GM18870 (cell line): ENCODE results near the gene TCIRG1.
"Not testable (repeated sequence)": the region's sequence is repeated elsewhere in the genome, so short reads cannot be mapped to it uniquely, and the experiment has no call there.

Experiments used
- ATAC-seq: cut with Tn5 transposase; IDR thresholded peaks from one replicate; pipeline ENCODE4 v1.9.1; 2021; ENCODE audit warnings: moderate library complexity; ENCODE audit not compliant: unreplicated experiment

TCIRG1 gene

GRCh38 chr11:68038718-68039525 is at the start of gene TCIRG1:
Gene TCIRG1, plus strand, starts transcription at chr11:68039025. Its CDS starts 2,247 bp downstream, at chr11:68041272.
- no peak for ATAC-seq

GRCh38 chr11:67990546-67991346 is 48.1 kb upstream of the TCIRG1 start:
- ATAC-seq = not testable (repeated sequence)

- ATAC-seq = not testable (repeated sequence)
Measured at GRCh38 chr11:67991347-67992121, 47.3 kb upstream of the TCIRG1 start.

- ATAC-seq = not testable (repeated sequence)
Measured at GRCh38 chr11:67993821-67994220, 45.0 kb upstream of the TCIRG1 start.

- ATAC-seq = not testable (repeated sequence)
Measured at GRCh38 chr11:67994387-67994786, 44.4 kb upstream of the TCIRG1 start.

- ATAC-seq = not testable (repeated sequence)
Measured at GRCh38 chr11:67995129-67995528, 43.7 kb upstream of the TCIRG1 start.

- ATAC-seq = not testable (repeated sequence)
Measured at GRCh38 chr11:67995579-67995978, 43.2 kb upstream of the TCIRG1 start.

GRCh38 chr11:67996051-67996450 is 42.8 kb upstream of the TCIRG1 start:
- no peak for ATAC-seq

GRCh38 chr11:67996622-67997474 is 42.0 kb upstream of the TCIRG1 start:
- ATAC-seq = no peak

- ATAC-seq = no peak
Measured at GRCh38 chr11:67997475-67997921, 41.3 kb upstream of the TCIRG1 start.

GRCh38 chr11:67998150-67999045 is 40.4 kb upstream of the TCIRG1 start:
- no peak for ATAC-seq

- ATAC-seq = no peak
Measured at GRCh38 chr11:67999201-67999629, 39.6 kb upstream of the TCIRG1 start.

GRCh38 chr11:67999704-68000103 is 39.1 kb upstream of the TCIRG1 start:
- no peak for ATAC-seq

- ATAC-seq = no peak
Measured at GRCh38 chr11:68002575-68002937, 36.3 kb upstream of the TCIRG1 start.

GRCh38 chr11:68002938-68003845 is 35.6 kb upstream of the TCIRG1 start:
- ATAC-seq = no peak

GRCh38 chr11:68003846-68004550 is 34.8 kb upstream of the TCIRG1 start, which contains the start of gene UNC93B1:
Gene UNC93B1, minus strand, starts transcription at chr11:68004097. Its CDS starts 54 bp downstream, at chr11:68004043.
- ATAC-seq = no peak

GRCh38 chr11:68004551-68005335 is 34.1 kb upstream of the TCIRG1 start:
- ATAC-seq = no peak
